Measurements from ENCODE around the gene UBR4. TPM values are rescaled to one million over a fixed set of nuclear protein-coding genes. Genes with fewer than 3 reads are reported as not detected.

Gene UBR4
- polyA plus RNA-seq (39.0 to 50.9 TPM (median 46.8 TPM) in 3 replicates), polyA minus RNA-seq (105 to 290 TPM (median 154 TPM) in 3 replicates)
- polyA plus RNA-seq (2011; ENCODE audit: low read depth): 258 TPM
- polyA plus RNA-seq (2011; cell fraction: cytosol; rRNA removed): 42.5 and 52.0 TPM in 2 replicates
- 293 and 341 TPM in 2 replicates for polyA plus RNA-seq (2011; cell fraction: nucleus; rRNA removed)
- 65.9 and 239 TPM in 2 replicates for polyA plus RNA-seq (2012; ENCODE audit: low replicate concordance)
- 65.8 TPM for polyA minus RNA-seq (2011; cell fraction: cytosol; rRNA and poly(A)+ RNA removed)
- polyA minus RNA-seq (2011; cell fraction: nucleus; rRNA and poly(A)+ RNA removed): 323 and 474 TPM in 2 replicates

GRCh38 chr1:19209990-19210771 is at the start of gene UBR4:
Gene UBR4 (minus strand): TSS chr1:19210266. CDS start chr1:19210248, 18 bp downstream.
- H3K27me3 ChIP-seq (ENCODE audit: control insufficient read depth, extremely low read depth, insufficient read depth, low read length): no peaks in the 10 kb centered on the region
- dilution Hi-C loops (cut with MboI; ENCODE audit: extremely low pct_ligation_motif_present, low sequenced_read_pairs): no loop called here
- peaks cover 23% of the 10 kb centered on the region for H3K4me1 ChIP-seq (ENCODE audit: control insufficient read depth, extremely low read depth, insufficient read depth, low read length)
- H3K36me3 ChIP-seq (ENCODE audit: control insufficient read depth in 2 of 2, extremely low read depth in 1 of 2, insufficient read depth in 2 of 2, low read length in 2 of 2): peaks cover 0 to 13% of the 10 kb centered on the region in 2 experiments
- peak within 1 kb of the TSS; percentile 97 for H3K4me2 ChIP-seq (ENCODE audit: control insufficient read depth, extremely low read depth, insufficient read depth, low read depth, low read length)
- H3K4me3 ChIP-seq (ENCODE audit: control insufficient read depth in 2 of 3, extremely low read depth in 1 of 3, insufficient read depth in 2 of 3, low read depth in 1 of 3, low read length in 3 of 3): peak within 1 kb of the TSS; percentile 81 to 100 (median 98)
- H3K27ac ChIP-seq (ENCODE audit: control insufficient read depth, insufficient read depth, low read length): peak within 1 kb of the TSS; percentile 97
- peaks cover 85% of the 10 kb centered on the region for H3K79me2 ChIP-seq (ENCODE audit: control insufficient read depth, insufficient read depth, low read length)
- FAIRE-seq (peak; percentile 58), DNase-seq (ENCODE audit: low read depth, low spot score) (peak; percentile 84)
- peak within 1 kb of the TSS; percentile 94 for H2AFZ ChIP-seq (ENCODE audit: control insufficient read depth, low read length)
- TF ChIP-seq CTCF (optimal IDR thresholded peaks at IDR 0.05 in 1 of 3, IDR thresholded peaks at IDR 0.05 in 1 of 3, conservative IDR thresholded peaks at IDR 0.05 in 1 of 3; ENCODE audit: extremely low read depth in 1 of 3, insufficient read depth in 2 of 3, low read length in 3 of 3) (no peak), EZH2 (IDR thresholded peaks at IDR 0.05; ENCODE audit: low read length) (no peak)
- peak within 1 kb of the TSS; percentile 97 for H3K9ac ChIP-seq (ENCODE audit: control insufficient read depth, extremely low read depth, insufficient read depth, low read length)
- H4K20me1 ChIP-seq (ENCODE audit: control insufficient read depth, extremely low read depth, insufficient read depth, low read length): peaks cover 4% of the 10 kb centered on the region
- H3K9me3 ChIP-seq (ENCODE audit: control insufficient read depth, low read depth, low read length): no peaks in the 10 kb centered on the region
- no peaks in the 10 kb centered on the region for H3K9me1 ChIP-seq (ENCODE audit: control insufficient read depth, extremely low read depth, insufficient read depth, low read length)

GRCh38 chr1:19258353-19258752 is 48.3 kb upstream of the UBR4 start:
- Histone ChIP-seq H3K9me3 (ENCODE audit: control insufficient read depth, low read depth, low read length) (no peaks in the 10 kb centered on the region), H3K4me3 (ENCODE audit: control insufficient read depth in 2 of 3, extremely low read depth in 1 of 3, insufficient read depth in 2 of 3, low read depth in 1 of 3, low read length in 3 of 3) (no peak overlapping the region), H3K9ac (ENCODE audit: control insufficient read depth, extremely low read depth, insufficient read depth, low read length) (no peak overlapping the region), H3K27me3 (ENCODE audit: control insufficient read depth, extremely low read depth, insufficient read depth, low read length) (no peaks in the 10 kb centered on the region), H3K36me3 (ENCODE audit: control insufficient read depth in 2 of 2, extremely low read depth in 1 of 2, insufficient read depth in 2 of 2, low read length in 2 of 2) (peaks cover 38 to 52% of the 10 kb centered on the region in 2 experiments), H3K27ac (ENCODE audit: control insufficient read depth, insufficient read depth, low read length) (no peak overlapping the region), H3K4me2 (ENCODE audit: control insufficient read depth, extremely low read depth, insufficient read depth, low read depth, low read length) (no peak overlapping the region), H3K9me1 (ENCODE audit: control insufficient read depth, extremely low read depth, insufficient read depth, low read length) (peaks cover 3% of the 10 kb centered on the region), H2AFZ (ENCODE audit: control insufficient read depth, low read length) (no peak overlapping the region), H3K4me1 (ENCODE audit: control insufficient read depth, extremely low read depth, insufficient read depth, low read length) (peaks cover 5% of the 10 kb centered on the region), H4K20me1 (ENCODE audit: control insufficient read depth, extremely low read depth, insufficient read depth, low read length) (peaks cover 12% of the 10 kb centered on the region), H3K79me2 (ENCODE audit: control insufficient read depth, insufficient read depth, low read length) (peaks cover 34% of the 10 kb centered on the region)
- FAIRE-seq: no peak
- dilution Hi-C loops (cut with MboI; ENCODE audit: extremely low pct_ligation_motif_present, low sequenced_read_pairs): no loop called here
- TF ChIP-seq CTCF (optimal IDR thresholded peaks at IDR 0.05 in 1 of 3, IDR thresholded peaks at IDR 0.05 in 1 of 3, conservative IDR thresholded peaks at IDR 0.05 in 1 of 3; ENCODE audit: extremely low read depth in 1 of 3, insufficient read depth in 2 of 3, low read length in 3 of 3) (no peak), EZH2 (IDR thresholded peaks at IDR 0.05; ENCODE audit: low read length) (no peak)
- no peak for DNase-seq (ENCODE audit: low read depth, low spot score)

Measured in keratinocyte (primary cell).